Vagina (tissue), 2 donors: ENCODE results near the gene CNTNAP5.

Source experiments
- CTCF ChIP-seq, 3 experiments: fragments of 450-650 bp in 2 of 3; fragments of 200-600 bp in 1 of 3; sonication (generic) in 1 of 3; IDR thresholded peaks; one replicate each; pipeline ENCODE4 v1.5.1; 2017 to 2019; ENCODE audit warnings: antibody characterized with exemption in 3 of 3, mild to moderate bottlenecking in 2 of 3, moderate library complexity in 2 of 3
- POLR2AphosphoS5 ChIP-seq, 2 donors: sonication (generic); formaldehyde crosslinking; IDR thresholded peaks; one replicate each; pipeline ENCODE4 v1.9.0; 2017; ENCODE audit warnings: antibody characterized with exemption in 2 of 2, mild to moderate bottlenecking in 2 of 2, low read depth in 1 of 2; ENCODE audit not compliant: insufficient read depth in 1 of 2

GRCh38 chr2:124081154-124081716 is 56.1 kb downstream of the CNTNAP5 start:
- TF ChIP-seq CTCF (IDR thresholded peaks at IDR 0.05) (no peak), POLR2AphosphoS5 (IDR thresholded peaks at IDR 0.05; ENCODE audit: insufficient read depth in 1 of 2, low read depth in 1 of 2) (no peak)
